CD1c-positive myeloid dendritic cell (primary cell): ENCODE data around the gene ICAM1.

Source experiments
- DNase-seq: peaks from one replicate; pipeline ENCODE4 v3.0.0-alpha.2; 2016; ENCODE audit errors: extremely low spot score

Gene ICAM1

GRCh38 chr19:10321417-10321797 lies 50.5 kb downstream of the ICAM1 start:
- DNase-seq, result no peak

- DNase-seq, result no peak
These were observed 51.2 kb downstream of the ICAM1 start for GRCh38 chr19:10321874-10322835.

- DNase-seq, result no peak
These were observed 54.8 kb downstream of the ICAM1 start for GRCh38 chr19:10325732-10326131.

GRCh38 chr19:10327793-10328192 lies 56.9 kb downstream of the ICAM1 start:
- no peak for DNase-seq

GRCh38 chr19:10328558-10329429 lies 57.9 kb downstream of the ICAM1 start:
- DNase-seq, result no peak

GRCh38 chr19:10329555-10329954 lies 58.6 kb downstream of the ICAM1 start:
- no peak for DNase-seq

GRCh38 chr19:10332158-10332964 lies 61.4 kb downstream of the ICAM1 start:
- no peak for DNase-seq

GRCh38 chr19:10332965-10333757 lies 62.2 kb downstream of the ICAM1 start, which contains the start of gene RAVER1:
RAVER1 (minus strand) TSS chr19:10333529; CDS start chr19:10333507, 22 bp downstream.
- DNase-seq, result peak; percentile 99

GRCh38 chr19:10333758-10334587 lies 63.1 kb downstream of the ICAM1 start:
- no peak for DNase-seq

GRCh38 chr19:10334588-10335351 lies 63.9 kb downstream of the ICAM1 start:
- peak; percentile 58 for DNase-seq

GRCh38 chr19:10335352-10335985 lies 64.5 kb downstream of the ICAM1 start:
- no peak for DNase-seq
